GM18519 (cell line): ENCODE data around the gene OVCA2.

ENCODE experiments used
- ATAC-seq: cut with Tn5 transposase; IDR thresholded peaks from one replicate; pipeline ENCODE4 v1.9.1; 2021; ENCODE audit warnings: mild to moderate bottlenecking, moderate library complexity; ENCODE audit not compliant: unreplicated experiment, low FRiP score

OVCA2 gene

DNA sequence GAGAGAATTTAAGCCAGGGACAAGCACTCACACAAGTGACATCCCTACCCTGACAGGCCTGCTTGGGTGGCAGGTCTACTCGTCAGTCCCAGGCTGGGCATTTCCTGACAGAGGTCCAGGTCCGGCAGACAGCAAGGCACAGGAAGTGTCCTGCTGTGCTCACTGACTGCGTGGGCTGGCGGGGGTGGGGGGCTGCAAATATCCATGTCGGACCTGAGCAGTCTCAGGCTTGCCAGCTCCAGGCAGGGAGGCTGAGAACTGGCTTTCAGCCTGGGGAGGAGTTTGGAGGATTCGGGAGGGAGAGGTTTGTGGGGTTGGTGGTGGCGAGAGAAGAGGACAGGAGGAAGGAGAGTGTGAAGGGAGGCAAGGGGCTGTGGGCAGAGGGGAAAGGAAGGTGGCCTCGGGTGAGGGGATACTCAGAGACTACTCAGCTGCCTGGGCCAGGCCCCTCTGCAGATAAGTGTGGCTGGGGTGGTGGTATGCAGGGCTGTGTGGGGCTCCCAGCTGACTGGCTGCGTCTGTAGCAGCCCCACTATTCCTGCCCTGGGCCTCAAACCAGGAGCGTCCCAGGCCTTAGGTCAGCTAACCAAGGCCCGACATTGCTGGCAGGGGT is 20.9 kb downstream of the OVCA2 start:
- ATAC-seq, result no peak

DNA sequence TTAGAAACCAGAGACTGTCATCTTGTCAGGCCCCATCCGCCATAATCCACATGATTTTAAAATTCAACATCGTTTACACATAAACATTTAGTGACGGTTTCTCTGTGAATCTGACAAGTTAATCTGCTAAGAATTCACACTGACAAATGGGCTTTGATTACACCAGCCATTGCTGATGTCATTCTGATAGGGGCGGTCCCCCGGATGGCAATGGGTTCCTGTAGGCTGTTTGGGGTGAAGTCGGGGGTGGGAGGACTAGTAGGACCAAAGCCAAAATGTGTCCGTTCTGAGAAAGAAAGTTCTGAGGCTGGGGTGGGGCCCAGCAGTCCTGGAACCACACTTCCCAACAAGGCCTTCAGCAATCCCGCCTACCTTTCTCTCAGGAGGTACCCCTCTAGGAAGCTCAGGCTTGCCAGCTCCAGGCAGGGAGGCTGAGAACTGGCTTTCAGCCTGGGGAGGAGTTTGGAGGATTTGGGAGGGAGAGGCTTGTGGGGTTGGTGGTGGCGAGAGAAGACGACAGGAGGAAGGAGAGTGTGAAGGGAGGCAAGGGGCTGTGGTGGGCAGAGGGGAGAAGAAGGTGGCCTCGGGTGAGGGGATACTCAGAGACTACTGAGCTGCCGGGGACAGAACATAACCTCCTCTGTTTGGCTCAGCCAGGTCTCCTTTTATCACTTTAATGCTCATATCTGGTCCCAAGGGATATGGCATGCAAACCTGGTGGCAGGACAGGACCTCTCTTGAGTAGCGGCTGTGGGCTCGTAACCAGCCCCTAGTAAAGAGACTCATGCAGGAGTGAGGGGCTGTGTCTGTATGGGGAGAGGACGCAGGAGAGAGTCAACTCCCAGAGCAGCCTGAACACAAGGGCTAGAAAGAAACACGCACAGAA is 21.7 kb downstream of the OVCA2 start:
- no peak for ATAC-seq

DNA sequence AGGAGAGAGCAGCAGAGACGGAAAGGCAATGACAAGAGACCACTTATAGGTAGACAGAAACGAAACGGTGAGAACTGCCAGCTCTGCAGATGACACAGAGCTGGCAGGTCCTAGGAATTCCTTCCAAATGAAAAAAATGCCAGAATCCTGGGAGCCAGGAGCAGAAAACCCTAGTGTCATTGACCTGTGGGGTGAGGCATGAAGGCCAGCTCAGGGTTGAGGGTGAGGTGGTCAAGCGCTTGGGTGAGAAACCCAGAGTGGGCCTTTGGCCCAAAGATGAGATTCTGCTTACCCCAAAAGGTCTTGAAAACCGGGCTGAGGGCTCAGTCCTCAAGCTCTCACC is 22.3 kb downstream of the OVCA2 start:
- no peak for ATAC-seq

GRCh38 chr17:2064520-2064971 is 22.7 kb downstream of the OVCA2 start:
- no peak for ATAC-seq

GRCh38 chr17:2064980-2065785 is 23.4 kb downstream of the OVCA2 start:
- no peak for ATAC-seq

GRCh38 chr17:2065949-2066400 is 24.2 kb downstream of the OVCA2 start:
- no peak for ATAC-seq

- ATAC-seq, result no peak
These were observed 25.3 kb downstream of the OVCA2 start for GRCh38 chr17:2067048-2067561.

DNA sequence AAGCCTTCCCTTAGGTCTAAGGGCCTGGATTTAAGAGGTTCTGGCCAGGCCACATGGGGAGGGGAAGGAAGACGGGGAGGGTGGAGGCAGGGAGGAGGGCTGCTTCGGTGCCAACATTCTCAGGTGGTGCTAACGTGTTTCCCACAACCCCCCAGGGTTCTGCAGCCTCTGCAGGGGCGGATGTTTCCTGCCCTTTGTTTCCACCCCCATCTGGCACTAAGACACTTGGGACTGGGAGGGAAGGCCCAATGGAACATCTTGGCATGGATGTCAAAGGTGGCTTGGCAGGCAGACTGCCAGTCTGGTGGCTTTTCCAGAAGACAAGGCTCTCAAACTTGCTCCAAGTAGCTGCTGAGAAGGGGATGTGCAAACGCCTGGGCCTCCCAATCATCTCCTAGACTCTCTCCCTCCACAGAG is 25.8 kb downstream of the OVCA2 start:
- ATAC-seq, result no peak

DNA sequence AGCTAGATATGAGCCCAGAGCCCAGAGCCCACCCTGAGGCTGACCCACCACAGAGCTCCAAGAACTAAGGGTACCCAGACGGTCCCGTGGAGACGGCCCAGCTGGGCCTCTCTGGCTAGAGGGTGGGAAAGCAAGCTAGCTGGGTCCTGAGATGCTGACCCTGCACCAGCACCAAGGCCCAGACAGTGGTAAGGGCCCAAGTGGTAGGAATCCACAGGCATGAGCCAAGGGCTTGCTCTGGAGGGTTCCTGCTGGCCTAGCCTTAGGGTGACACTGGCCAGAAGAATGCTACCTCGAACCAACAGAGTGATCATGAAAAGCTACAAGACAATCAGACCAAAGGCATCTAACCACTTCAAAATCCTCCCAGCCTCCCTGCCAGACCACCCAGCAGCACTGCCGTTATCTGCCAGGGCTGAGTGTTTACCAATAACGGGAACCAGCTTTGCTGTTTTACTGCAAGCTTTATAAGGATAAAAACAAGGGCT is 26.3 kb downstream of the OVCA2 start:
- ATAC-seq, result no peak

GRCh38 chr17:2068519-2069051 is 26.8 kb downstream of the OVCA2 start:
- no peak for ATAC-seq

DNA sequence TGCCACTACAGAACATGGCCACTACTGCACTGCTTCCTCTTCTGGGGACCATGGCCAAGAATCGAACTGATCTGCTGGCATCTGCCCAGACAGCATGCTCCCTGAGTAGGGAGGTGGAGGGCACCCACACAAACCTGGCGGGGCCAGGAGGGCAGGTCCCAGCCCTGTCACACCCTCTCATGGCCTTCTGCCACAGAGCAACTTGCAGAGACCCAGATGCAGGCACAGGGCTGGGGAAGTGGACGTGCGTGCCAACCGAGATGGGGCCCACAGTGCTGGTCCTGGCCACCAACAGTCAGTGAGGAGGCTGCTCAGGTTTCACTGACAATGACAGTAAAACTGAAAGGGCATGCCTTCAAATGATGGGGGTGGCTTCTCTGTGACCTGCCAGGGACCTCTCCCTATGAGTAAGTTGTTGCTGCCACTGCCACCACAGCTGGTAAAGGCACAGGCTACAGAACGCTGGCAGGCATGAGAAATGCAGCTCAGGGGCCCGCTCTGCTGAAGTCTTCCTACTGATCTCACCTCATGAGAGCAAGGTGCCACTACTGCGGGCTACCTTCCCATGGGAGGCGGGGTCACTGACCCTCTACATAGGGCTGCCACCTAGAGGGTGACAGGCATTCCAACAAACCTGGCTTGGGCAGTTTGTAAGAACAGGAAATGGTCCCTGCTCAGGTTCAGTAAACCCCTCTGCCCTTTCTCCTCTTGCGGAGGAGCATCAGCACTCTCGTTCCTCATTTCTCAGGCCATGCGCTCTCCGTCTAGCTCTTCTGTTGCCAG is 28.6 kb downstream of the OVCA2 start:
- ATAC-seq, result peak; percentile 50

DNA sequence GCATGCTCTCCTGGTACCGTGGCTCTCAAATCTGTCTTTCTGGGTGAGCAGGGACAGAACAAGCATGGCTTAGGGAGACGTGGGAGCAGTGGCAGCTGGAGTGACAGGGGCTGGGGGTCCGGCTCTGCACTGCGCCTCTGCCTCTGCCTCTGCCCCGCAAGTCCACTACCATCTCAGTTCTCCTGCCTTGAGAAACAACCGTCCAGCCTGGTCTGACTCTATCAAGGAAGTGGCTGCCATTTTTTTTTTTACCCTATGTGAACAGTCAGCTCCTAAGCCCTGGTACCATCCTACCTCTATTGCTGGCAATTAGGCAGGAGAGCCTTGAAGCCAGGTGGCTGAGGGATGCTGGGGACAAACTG is 29.2 kb downstream of the OVCA2 start:
- no peak for ATAC-seq

- no peak for ATAC-seq
These were observed 29.8 kb downstream of the OVCA2 start for GRCh38 chr17:2071455-2072281.

- no peak for ATAC-seq
These were observed 33.1 kb downstream of the OVCA2 start for GRCh38 chr17:2074919-2075318.

DNA sequence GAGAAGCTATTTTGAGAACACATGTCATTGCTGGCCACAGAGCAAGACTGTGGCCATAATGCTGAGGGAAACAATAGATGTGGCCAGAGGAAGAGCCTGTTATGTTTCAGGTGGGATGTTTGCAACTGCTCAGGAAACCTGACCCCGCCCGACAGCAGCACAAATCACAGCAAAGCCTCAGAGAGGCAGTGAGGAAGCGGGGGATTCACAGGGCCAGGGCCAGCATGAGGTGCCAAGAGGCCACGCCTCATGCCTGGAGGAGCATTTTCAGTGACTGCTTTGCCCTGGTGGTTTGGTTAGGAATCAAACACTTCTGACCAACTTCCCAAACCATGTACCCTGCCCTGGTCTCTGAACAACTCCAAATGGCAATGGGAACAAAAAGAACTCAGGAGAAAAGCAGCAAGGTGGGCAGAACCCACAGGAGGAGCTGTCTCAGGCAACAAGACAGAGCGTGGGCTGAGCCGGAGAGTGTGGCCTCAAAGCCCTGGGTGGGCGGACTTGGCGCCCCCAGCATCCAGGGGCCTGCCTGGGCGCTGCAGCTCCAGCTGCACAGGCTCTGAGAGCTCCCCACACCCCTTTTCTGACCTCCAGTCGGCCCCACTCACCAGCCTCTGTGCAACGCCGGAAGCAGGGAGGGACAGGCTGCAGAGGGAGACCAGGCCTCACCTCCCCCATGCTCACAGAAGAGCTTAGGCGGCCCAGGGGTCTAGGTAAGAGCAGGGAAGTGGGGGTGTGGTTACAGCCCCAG is 33.7 kb downstream of the OVCA2 start:
- no peak for ATAC-seq

DNA sequence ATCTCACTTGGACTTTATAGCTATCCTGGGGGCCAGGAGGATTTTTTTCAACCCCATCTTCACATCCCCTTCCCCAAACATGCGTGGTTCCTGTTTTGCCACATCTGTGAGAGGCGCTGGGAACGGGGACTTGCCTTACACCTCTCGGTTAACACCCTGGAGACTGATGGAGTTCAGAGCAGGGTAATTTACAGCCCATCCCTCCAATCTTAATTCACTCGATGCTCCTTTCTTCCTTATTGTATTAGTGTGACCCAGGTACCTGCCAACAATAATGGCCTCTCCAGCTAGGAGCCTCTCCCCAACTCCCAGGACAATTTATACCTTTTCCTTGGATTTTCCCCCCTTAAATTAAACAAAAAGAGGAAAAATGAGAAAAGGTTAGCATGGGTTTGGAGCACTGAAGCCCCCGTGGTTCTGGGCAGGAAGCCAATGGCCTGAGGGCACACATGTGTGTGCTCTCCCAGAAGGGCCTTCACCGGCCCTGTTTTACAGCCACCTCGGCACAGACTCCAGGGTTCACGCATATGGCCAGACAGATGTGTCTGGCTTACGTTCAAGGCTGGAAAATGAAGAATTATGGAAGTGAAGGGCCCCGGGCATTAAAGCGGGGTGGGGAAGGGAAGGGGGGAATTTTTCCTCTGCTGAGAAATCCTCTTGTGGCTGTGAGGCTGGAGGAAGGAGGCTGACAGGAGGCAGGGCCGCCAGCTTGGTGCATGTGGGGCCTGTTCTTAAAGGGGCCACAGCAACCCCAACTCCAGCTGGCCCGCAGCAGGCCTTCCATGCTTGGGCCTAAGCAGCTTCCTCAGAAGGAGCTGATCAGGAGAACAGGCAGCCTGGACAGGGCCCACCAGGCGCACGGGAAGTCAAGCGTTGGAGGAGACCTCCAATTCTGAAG is 34.5 kb downstream of the OVCA2 start:
- ATAC-seq, result no peak

GRCh38 chr17:2077040-2077439 is 35.2 kb downstream of the OVCA2 start:
- no peak for ATAC-seq
